ENCODE results near the gene GARRE1. TPM values are rescaled to one million over a fixed set of nuclear protein-coding genes. Genes with fewer than 3 reads are reported as not detected.

Gene GARRE1
- total RNA-seq, 4 donors from 2014 or later, result 14.3 to 30.3 (median 21.9) TPM

DNA sequence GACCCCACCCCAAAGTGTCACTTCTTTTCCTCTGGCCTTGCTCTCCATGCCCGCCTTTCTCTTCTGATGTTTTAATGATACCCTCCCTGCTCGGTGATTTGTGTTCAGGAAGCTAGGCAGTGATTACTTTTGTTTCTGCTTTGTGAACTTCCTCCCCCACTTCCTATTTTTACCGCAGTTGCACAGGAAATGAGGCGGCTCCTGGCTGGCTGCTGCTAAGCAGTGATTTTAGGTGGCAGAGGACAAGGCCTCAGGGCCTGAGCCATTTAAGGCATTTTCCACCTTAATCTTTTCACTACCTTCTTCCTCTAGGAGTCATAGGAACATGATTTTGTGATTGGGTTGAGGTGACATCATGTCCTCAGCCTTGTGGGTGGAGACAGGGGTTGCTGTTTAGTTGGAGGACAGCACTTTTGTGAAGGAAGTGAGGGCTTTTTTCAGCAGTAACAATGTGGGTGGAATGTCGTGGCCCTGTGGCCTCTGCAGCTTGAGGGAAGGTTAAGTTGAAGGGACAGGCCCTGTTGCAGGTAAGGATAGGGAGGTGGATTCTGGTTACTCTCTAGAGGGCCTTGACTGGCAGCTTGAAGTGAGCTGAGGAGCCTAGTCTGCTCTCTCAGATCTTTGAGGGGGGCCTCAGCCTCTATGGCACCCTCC, 15.7 kb downstream of the GARRE1 start:
- no peak for TF ChIP-seq POLR2AphosphoS5 (IDR thresholded peaks at IDR 0.05)
- TF ChIP-seq POLR2A (IDR thresholded peaks at IDR 0.05), result no peak
- TF ChIP-seq EP300 (IDR thresholded peaks at IDR 0.05), result no peak
- TF ChIP-seq, protein P1, sequence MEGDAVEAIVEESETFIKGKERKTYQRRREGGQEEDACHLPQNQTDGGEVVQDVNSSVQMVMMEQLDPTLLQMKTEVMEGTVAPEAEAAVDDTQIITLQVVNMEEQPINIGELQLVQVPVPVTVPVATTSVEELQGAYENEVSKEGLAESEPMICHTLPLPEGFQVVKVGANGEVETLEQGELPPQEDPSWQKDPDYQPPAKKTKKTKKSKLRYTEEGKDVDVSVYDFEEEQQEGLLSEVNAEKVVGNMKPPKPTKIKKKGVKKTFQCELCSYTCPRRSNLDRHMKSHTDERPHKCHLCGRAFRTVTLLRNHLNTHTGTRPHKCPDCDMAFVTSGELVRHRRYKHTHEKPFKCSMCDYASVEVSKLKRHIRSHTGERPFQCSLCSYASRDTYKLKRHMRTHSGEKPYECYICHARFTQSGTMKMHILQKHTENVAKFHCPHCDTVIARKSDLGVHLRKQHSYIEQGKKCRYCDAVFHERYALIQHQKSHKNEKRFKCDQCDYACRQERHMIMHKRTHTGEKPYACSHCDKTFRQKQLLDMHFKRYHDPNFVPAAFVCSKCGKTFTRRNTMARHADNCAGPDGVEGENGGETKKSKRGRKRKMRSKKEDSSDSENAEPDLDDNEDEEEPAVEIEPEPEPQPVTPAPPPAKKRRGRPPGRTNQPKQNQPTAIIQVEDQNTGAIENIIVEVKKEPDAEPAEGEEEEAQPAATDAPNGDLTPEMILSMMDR (IDR thresholded peaks at IDR 0.05), result no peak
- 63% methylated on average over 5 of the region's 5 CpGs; no CpG with 5 or more reads in 1 of the 2 donors for WGBS, 2 donors (ENCODE audit: low coverage in 1 of 2)
- H3K27me3 ChIP-seq, result no peaks in the 10 kb centered on the region
- H3K4me3 ChIP-seq, result no peak overlapping the region
- peak; percentile 85 for ATAC-seq
- H3K27ac ChIP-seq, result peak overlapping the region in 3 of 4 donors; percentile 62 to 74 (median 69)
- peaks cover 0 to 45% (median 5%) of the 10 kb centered on the region in 3 donors for H3K4me1 ChIP-seq
- H3K36me3 ChIP-seq, result no peaks in the 10 kb centered on the region
- no peaks in the 10 kb centered on the region for H3K9me3 ChIP-seq

DNA sequence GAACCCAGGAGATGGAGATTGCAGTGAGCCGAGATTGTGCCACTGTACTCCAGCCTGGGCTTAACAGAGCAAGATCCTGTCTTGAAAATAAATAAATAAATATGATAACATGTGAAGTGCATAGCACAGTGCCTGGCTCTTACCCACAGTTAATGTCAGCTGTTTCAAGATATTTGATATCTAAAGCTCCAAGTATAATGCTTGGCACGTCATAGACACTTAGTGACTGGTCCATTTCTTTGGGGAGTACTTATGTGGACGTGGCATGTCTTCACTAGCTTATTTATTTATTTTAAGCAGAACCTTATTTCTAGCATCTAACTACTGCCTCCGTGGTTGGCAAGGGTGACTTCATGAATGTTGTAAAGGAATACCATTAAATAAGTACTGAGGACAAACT, 18.8 kb downstream of the GARRE1 start:
- Histone ChIP-seq H3K9me3 (no peaks in the 10 kb centered on the region), H3K36me3 (no peaks in the 10 kb centered on the region), H3K4me1 (peaks cover 0 to 55% (median 5%) of the 10 kb centered on the region in 3 donors), H3K27ac (no peak overlapping the region), H3K27me3 (no peaks in the 10 kb centered on the region), H3K4me3 (no peak overlapping the region)
- WGBS, 2 donors (ENCODE audit: low coverage in 1 of 2), result 72 to 89% methylated on average over 3 to 4 of the region's 4 CpGs
- TF ChIP-seq POLR2AphosphoS5 (IDR thresholded peaks at IDR 0.05) (no peak), POLR2A (IDR thresholded peaks at IDR 0.05) (no peak), EP300 (IDR thresholded peaks at IDR 0.05) (no peak)
- TF ChIP-seq, protein P1 (IDR thresholded peaks at IDR 0.05), result no peak
- ATAC-seq, result no peak

- Histone ChIP-seq H3K27me3 (no peaks in the 10 kb centered on the region), H3K27ac (peak overlapping the region in 2 of 4 donors; percentile 21 to 54), H3K9me3 (no peaks in the 10 kb centered on the region), H3K36me3 (no peaks in the 10 kb centered on the region), H3K4me1 (peaks cover 0 to 44% (median 5%) of the 10 kb centered on the region in 3 donors), H3K4me3 (no peak overlapping the region)
- TF ChIP-seq POLR2AphosphoS5 (IDR thresholded peaks at IDR 0.05) (no peak), POLR2A (IDR thresholded peaks at IDR 0.05) (no peak), EP300 (IDR thresholded peaks at IDR 0.05) (no peak)
- TF ChIP-seq, protein P1 (IDR thresholded peaks at IDR 0.05), result no peak
- ATAC-seq, result no peak
- WGBS, 2 donors (ENCODE audit: low coverage in 1 of 2), result 69 to 76% methylated on average over 7 of the region's 7 CpGs
These were observed 20.0 kb downstream of the GARRE1 start for GRCh38 chr19:34274284-34274826.

- H3K9me3 ChIP-seq, result no peaks in the 10 kb centered on the region
- peaks cover 0 to 37% (median 2%) of the 10 kb centered on the region in 3 donors for H3K4me1 ChIP-seq
- no peak for ATAC-seq
- 36 to 56% methylated on average over 4 of the region's 4 CpGs for WGBS, 2 donors (ENCODE audit: low coverage in 1 of 2)
- peak overlapping the region in 2 of 4 donors; percentile 21 to 54 for H3K27ac ChIP-seq
- TF ChIP-seq POLR2AphosphoS5 (IDR thresholded peaks at IDR 0.05) (no peak), POLR2A (IDR thresholded peaks at IDR 0.05) (no peak), EP300 (IDR thresholded peaks at IDR 0.05) (no peak)
- TF ChIP-seq, protein P1 (IDR thresholded peaks at IDR 0.05), result no peak
- no peaks in the 10 kb centered on the region for H3K27me3 ChIP-seq
- H3K36me3 ChIP-seq, result no peaks in the 10 kb centered on the region
- H3K4me3 ChIP-seq, result no peak overlapping the region
These were observed 20.7 kb downstream of the GARRE1 start for GRCh38 chr19:34274827-34275625.
